GM18868 (cell line): ENCODE measurements around the gene CD40.
"Not testable (repeated sequence)": the region's sequence is repeated elsewhere in the genome, so short reads cannot be mapped to it uniquely, and the experiment has no call there.

Source experiments
- ATAC-seq: cut with Tn5 transposase; IDR thresholded peaks from one replicate; pipeline ENCODE4 v1.9.1; 2021; ENCODE audit warnings: mild to moderate bottlenecking, moderate library complexity; ENCODE audit not compliant: unreplicated experiment

Gene CD40

GRCh38 chr20:46091622-46092535 lies 26.2 kb upstream of the CD40 start:
- not testable (repeated sequence) for ATAC-seq

DNA sequence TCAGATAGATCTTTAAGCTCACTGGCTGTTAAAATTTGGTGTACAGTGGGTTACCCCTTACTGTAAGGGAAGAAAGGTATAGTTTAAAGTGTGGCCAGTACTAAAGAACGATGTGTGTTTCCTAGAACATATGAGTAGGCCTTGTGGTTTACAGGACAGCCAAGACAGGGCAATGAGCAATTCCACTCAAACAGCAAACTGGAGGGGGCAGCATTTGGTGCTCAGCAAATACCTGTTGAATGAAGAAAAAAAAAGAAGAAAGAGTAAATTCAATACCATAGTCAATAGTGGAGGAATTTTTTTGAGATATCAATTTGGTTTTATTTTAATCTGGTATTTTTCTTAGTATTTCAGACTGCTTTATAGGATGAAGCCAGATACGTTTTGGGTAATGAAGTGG lies 24.6 kb upstream of the CD40 start:
- ATAC-seq = no peak

- no peak for ATAC-seq
These were observed 18.4 kb upstream of the CD40 start for GRCh38 chr20:46099491-46100287.

- ATAC-seq = not testable (repeated sequence)
These were observed 17.7 kb upstream of the CD40 start for GRCh38 chr20:46100444-46100843.

GRCh38 chr20:46100988-46101387 lies 17.1 kb upstream of the CD40 start:
- no peak for ATAC-seq

GRCh38 chr20:46101957-46102356 lies 16.2 kb upstream of the CD40 start:
- ATAC-seq = no peak

- ATAC-seq = no peak
These were observed 15.2 kb upstream of the CD40 start for GRCh38 chr20:46102940-46103339.

DNA sequence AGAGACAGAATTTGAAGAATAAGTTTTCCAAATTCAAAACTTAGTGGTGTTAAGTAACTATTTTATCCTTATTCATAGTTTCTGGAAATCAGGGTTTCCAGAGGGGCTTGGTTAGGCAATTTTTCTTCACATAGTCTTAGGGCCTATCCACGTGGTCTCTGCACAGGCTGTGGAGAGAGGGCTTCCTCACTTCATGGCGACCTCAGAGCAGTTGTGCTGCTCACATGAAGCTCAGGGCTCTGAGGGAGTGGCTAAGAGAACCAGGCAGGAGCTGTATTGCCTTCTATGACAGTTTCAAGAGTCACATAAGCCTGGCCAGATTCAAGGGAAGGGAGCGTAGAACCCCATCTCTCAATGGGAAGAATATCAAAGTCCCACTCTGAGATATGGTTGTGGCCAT lies 13.9 kb upstream of the CD40 start:
- no peak for ATAC-seq

DNA sequence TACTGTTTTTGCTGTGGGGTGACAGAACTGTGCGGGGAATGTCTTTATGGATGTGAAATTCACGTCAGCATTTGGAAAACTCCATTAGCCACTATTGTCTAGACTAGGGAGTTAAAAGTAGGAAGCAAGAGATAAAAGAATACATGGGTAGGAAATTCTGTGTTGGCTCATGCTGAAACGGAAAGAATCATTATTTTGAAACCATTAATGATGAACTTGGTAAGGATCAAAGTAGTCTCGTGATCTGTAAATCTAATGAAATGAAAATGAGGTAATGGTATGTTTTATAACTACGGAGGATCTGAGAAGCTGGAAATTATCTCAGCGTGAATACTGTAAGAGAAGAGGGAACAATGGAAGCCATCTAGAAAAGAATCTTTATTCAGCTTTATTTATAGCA lies 11.1 kb upstream of the CD40 start:
- ATAC-seq = no peak

DNA sequence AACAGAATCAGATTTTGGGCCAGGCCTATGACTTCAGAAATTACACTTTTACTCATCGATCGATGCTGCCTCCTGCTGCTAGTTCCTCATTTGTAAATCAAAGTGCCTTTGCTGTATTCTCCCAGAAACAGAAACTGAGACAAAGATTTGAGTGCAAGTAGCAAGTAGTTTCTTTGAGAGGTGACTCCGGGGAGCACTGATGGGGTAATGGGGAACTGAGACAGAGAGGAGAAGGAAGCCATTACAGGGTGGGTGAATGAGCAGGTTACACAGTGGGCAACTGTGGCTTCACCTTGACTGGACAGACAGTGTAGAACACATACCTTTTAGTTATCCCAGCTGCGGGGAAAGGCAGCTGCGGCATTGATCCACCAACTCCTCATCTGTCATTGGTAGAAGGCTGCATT lies 9.7 kb upstream of the CD40 start:
- ATAC-seq = peak; percentile 85

GRCh38 chr20:46108976-46109375 lies 9.1 kb upstream of the CD40 start:
- ATAC-seq = no peak

DNA sequence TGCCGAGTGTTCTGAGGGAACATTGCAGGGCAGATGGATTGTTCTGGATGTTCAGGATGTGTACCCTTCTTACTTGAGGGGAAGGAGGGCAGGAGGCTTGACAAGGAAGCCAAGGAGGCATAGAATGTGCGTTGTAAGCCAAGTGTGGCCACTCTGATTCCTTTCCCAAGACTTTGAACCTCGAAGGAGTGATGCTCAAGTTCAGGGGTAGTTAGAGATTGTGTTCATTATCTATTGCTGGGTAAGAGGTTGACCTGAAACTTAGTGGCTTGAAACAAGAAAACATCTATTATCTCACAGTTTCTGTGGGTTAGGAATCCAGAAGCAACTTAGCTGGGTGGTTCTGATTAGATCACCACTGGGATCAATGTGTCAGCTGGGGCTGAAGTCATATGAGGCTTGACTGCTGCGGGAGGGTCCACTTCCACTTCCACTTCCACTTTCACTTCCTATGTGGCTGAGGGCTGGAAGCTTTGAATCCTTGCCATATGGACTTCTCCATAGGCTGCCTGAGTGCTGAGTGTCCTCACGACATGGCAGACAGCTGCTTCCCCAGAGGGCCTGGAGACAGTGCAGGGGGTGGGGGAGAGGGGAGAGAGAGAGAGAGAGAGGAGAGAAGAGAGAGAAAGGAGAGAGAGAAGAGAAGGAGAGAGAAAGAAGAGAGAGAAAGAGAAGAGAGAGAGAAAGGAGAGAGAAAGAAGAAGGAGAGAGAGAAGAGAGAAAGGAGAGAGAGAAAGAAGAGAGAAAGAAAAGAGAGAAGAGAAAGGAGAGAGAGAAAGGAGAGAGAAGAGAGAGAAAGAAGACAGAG lies 6.9 kb upstream of the CD40 start:
- ATAC-seq = peak; percentile 63

GRCh38 chr20:46111836-46112212 lies 6.3 kb upstream of the CD40 start:
- ATAC-seq = no peak

DNA sequence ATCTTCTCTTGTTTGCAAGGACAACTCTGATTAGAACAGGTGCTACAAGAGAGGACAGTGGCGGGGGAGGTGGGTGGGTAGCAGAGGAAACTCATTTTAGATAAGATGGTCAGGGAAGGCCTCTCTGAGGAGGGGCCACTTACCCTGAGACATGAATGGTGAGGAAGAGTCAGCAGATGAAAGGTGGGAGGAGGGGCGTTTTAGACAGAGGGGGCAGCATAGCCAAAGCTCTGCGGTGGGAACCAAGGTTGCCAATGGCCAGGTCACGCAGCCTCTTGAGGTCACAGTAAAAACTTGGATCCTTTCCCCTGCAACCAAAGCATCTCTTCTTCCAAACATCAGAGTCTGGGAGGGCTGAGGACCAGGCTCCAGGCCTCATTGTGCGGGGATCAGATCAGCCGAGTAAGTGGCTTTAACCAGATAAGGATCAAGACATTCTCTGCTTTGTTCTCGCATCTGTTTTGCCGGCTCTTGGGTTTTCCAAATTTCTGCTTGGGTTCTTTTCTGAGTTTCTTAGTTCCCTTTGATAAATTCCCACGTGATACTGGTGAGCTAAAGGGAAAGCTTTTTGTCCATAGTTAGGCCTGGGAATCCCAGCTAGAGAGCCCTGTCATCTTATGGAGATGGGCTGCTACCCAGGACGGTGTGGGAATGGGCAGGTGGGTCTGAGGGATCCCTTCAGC lies 5.5 kb upstream of the CD40 start:
- no peak for ATAC-seq

DNA sequence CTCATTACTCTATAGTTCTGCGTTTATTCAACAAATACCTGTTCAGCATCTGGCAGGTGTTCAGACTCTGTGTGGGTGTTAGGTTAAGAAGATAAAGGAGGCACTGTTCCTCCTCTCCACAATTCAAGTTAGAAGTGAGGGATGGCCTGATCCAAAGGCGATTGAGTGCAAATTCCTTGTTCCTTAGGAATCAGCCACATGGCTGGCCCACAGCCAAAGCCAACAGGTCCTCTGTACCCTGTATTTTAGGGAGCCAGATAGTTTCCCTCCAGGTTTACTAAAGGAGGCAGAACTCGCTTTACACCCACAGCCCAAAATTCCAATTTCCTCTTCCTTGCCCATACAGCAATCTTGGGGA lies 5.0 kb upstream of the CD40 start:
- no peak for ATAC-seq

DNA sequence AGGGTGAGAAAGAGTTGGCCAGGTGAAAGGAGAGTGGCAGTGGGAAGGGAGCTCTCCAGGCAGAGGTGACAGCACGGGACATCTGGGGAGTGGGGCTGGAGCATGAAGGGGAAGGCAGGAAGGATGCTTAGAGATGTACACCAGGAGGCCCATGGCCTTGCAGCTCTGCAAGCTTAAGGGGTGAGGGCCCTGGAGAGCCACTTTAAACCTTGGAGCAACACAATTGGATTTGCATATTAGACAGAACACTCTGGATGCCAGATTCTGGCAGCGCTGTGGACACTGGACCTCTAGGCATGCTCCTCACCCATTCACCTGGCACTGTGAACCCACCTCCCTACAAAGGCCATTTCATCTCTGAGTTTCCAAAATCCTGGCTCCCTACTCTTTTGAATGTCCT lies 3.7 kb upstream of the CD40 start:
- no peak for ATAC-seq

- ATAC-seq = peak; percentile 35
These were observed 437 bp downstream of the CD40 start for GRCh38 chr20:46118481-46119020.

DNA sequence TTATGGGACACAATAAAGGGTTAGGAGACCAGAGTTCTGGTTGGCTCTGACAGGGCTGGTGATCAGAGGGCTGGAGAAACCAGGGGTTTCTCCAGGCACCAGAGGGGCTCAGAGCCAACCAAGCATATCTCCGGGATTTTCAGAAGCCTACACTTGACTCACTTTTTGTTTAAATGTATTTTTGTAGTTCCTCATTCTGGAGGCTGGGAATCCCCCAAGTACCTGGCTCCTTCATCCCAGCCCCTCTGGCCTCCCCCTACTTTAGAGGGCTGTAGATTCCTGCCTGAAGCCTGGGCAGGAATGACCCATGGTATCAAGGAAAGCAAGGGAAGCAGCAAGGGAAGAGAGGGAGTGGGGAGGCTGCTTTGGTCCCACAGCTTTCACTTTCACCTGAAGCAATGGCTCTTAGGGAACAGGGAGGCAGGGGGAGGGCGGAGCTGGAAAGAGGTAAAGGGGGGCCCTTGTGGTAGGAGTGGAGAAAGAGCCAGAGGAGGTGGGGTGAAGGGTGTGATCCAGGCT lies 973 bp downstream of the CD40 start:
- peak; percentile 46 for ATAC-seq

DNA sequence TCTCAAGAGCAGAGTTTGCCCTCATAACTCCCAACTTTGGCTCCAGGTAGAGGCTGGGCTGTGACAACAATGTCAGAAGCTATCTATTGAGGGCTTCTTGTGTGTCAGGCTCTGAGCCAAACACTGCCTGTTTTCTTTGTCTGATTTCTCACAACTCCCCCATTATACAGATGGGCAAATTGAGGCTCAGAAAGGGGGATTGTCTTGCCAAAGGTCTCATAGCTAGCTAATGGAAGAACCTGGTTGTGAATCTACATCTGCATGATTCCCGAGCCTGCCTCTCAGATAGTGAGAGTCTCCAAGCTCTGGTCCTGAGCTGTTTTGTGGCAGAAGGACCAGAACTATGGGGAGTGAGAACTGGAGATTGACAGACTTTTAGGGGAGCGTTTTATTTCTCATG lies 1.4 kb downstream of the CD40 start:
- ATAC-seq = no peak

GRCh38 chr20:46120136-46120535 lies 2.0 kb downstream of the CD40 start:
- no peak for ATAC-seq
